ENCODE results near the gene NCCRP1.

- no peak for TF ChIP-seq POLR2A (IDR thresholded peaks at IDR 0.05)
- TF ChIP-seq CTCF (IDR thresholded peaks at IDR 0.05), result no peak
Measured at GRCh38 chr19:39206122-39206521, 9.4 kb downstream of the NCCRP1 start.
